Neural cell (in vitro differentiated cells): ENCODE results near the gene APOOL.

Experiments
- CTCF ChIP-seq: fragments of 450-650 bp; IDR thresholded peaks from 2 replicates; pipeline ENCODE4 v1.5.1; 2014; ENCODE audit warnings: antibody characterized with exemption, mild to moderate bottlenecking, moderate library complexity; ENCODE audit not compliant: poor library complexity, severe bottlenecking
- EP300 ChIP-seq: fragments of 450-650 bp; conservative IDR thresholded peaks from 2 replicates; pipeline ENCODE4 v1.6.1; 2014; ENCODE audit warnings: antibody characterized with exemption, mild to moderate bottlenecking, moderate library complexity; ENCODE audit not compliant: poor library complexity, severe bottlenecking
- POLR2AphosphoS5 ChIP-seq: IDR thresholded peaks from 2 replicates; pipeline ENCODE4 v1.6.1; 2012
- RAD21 ChIP-seq: fragments of 450-650 bp; conservative IDR thresholded peaks from 2 replicates; pipeline ENCODE4 v1.6.1; 2014; ENCODE audit warnings: antibody characterized with exemption, mild to moderate bottlenecking, moderate library complexity
- REST ChIP-seq: IDR thresholded peaks from 2 replicates; pipeline ENCODE4 v1.6.1; 2012; ENCODE audit warnings: borderline replicate concordance
- SMC3 ChIP-seq: fragments of 450-650 bp; conservative IDR thresholded peaks from 2 replicates; pipeline ENCODE4 v1.6.1; 2014; ENCODE audit warnings: antibody characterized with exemption, mild to moderate bottlenecking, moderate library complexity; ENCODE audit not compliant: poor library complexity
- TAF1 ChIP-seq: IDR thresholded peaks from 2 replicates; pipeline ENCODE4 v1.6.1; 2012; ENCODE audit warnings: low read depth

GRCh38 chrX:85020216-85020615 is 16.5 kb downstream of the APOOL start:
- no peak for TF ChIP-seq CTCF
- TF ChIP-seq EP300 = no peak
- TF ChIP-seq POLR2AphosphoS5 = no peak
- TF ChIP-seq RAD21 = no peak
- TF ChIP-seq SMC3 = no peak
- TF ChIP-seq REST = no peak
- no peak for TF ChIP-seq TAF1
